Smooth muscle cell (in vitro differentiated cells): ENCODE measurements around the gene ULBP1. TPM values are rescaled to one million over a fixed set of nuclear protein-coding genes. Genes with fewer than 3 reads are reported as not detected.
A peak's percentile ranks its signal among the peaks of the same experiment; 100 is the strongest.

ENCODE experiments used
- DNase-seq: peaks from one replicate; lab custom pipeline; 2025; ENCODE audit not compliant: unreplicated experiment; lab: John Stamatoyannopoulos, UW
- H2AFZ ChIP-seq: fragments of 200-600 bp; sonication (generic); 2 replicates; pipeline ENCODE4 v1.6.0; 2016; ENCODE audit warnings: antibody characterized with exemption, low read depth, mild to moderate bottlenecking
- H3F3A ChIP-seq: fragments of 200-600 bp; sonication (generic); 2 replicates; pipeline ENCODE4 v1.6.0; 2017; ENCODE audit warnings: antibody characterized with exemption, low read depth
- H3K27ac ChIP-seq: fragments of 200-600 bp; sonication (generic); 2 replicates; pipeline ENCODE4 v1.5.1; 2016; ENCODE audit warnings: low read depth, mild to moderate bottlenecking
- H3K27me3 ChIP-seq: fragments of 200-600 bp; sonication (generic); 2 replicates; pipeline ENCODE4 v1.6.1; 2016; ENCODE audit warnings: low read depth, mild to moderate bottlenecking
- H3K36me3 ChIP-seq: fragments of 200-600 bp; sonication (generic); 2 replicates; pipeline ENCODE4 v1.5.1; 2016; ENCODE audit warnings: low read depth
- H3K4me1 ChIP-seq: fragments of 200-600 bp; sonication (generic); 2 replicates; pipeline ENCODE4 v1.5.1; 2016; ENCODE audit warnings: low read depth
- H3K4me2 ChIP-seq: fragments of 200-600 bp; sonication (generic); 2 replicates; pipeline ENCODE4 v1.6.0; 2016; ENCODE audit warnings: mild to moderate bottlenecking
- H3K4me3 ChIP-seq: fragments of 200-600 bp; sonication (generic); 2 replicates; pipeline ENCODE4 v1.5.1; 2016; ENCODE audit warnings: mild to moderate bottlenecking
- H3K79me2 ChIP-seq: fragments of 200-600 bp; sonication (generic); 2 replicates; pipeline ENCODE4 v1.6.0; 2016; ENCODE audit warnings: low read depth, mild to moderate bottlenecking
- H3K9ac ChIP-seq: fragments of 200-600 bp; sonication (generic); 2 replicates; pipeline ENCODE4 v1.6.0; 2016; ENCODE audit warnings: low read depth
- H3K9me3 ChIP-seq: fragments of 200-600 bp; sonication (generic); replicated peaks from 2 replicates; pipeline ENCODE4 v1.5.1; 2016; ENCODE audit warnings: low read depth
- H4K20me1 ChIP-seq: fragments of 200-600 bp; sonication (generic); 2 replicates; pipeline ENCODE4 v1.6.0; 2016; ENCODE audit warnings: low read depth
- CTCF ChIP-seq: fragments of 200-600 bp; sonication (generic); IDR thresholded peaks from 2 replicates; pipeline ENCODE4 v1.5.1; 2017; ENCODE audit warnings: borderline replicate concordance, mild to moderate bottlenecking, antibody characterized with exemption; ENCODE audit not compliant: insufficient read depth, poor library complexity, severe bottlenecking
- WGBS: methylation state at CpG from one replicate; pipeline ENCODE4 v1.1.7; 2016; ENCODE audit warnings: low lambda C conversion rate; 5-methylcytosine and 5-hydroxymethylcytosine counted together
- polyA plus RNA-seq: library from polyadenylated mRNA; unstranded; fragments of >200 nt; fragmentation: Nextera tagmentation; extraction: Ambion mirVana; gene quantifications from 2 replicates; pipeline ENCODE4 v1.2.1, GENCODE V29; 2016
- total RNA-seq: library from RNA; depleted of rRNA; stranded (reverse); fragments of >200 nt; gene quantifications from 2 replicates; pipeline ENCODE4 v1.2.3, GENCODE V29; 2014

Gene ULBP1, protein sequence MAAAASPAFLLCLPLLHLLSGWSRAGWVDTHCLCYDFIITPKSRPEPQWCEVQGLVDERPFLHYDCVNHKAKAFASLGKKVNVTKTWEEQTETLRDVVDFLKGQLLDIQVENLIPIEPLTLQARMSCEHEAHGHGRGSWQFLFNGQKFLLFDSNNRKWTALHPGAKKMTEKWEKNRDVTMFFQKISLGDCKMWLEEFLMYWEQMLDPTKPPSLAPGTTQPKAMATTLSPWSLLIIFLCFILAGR
- total RNA-seq (0.72 and 1.5 TPM in 2 replicates), polyA plus RNA-seq (1.5 and 1.7 TPM in 2 replicates)

GRCh38 chr6:149963462-149964307 lies at the start of gene ULBP1:
Gene ULBP1, plus strand, starts transcription at chr6:149963943. Its CDS starts 107 bp downstream, at chr6:149964050.
- peak; percentile 39 for DNase-seq
- peak within 1 kb of the TSS; percentile 86 for H2AFZ ChIP-seq
- peaks cover 7% of the 10 kb centered on the region for H3K4me1 ChIP-seq
- peak within 1 kb of the TSS; percentile 17 for H3K9ac ChIP-seq
- H3K27ac ChIP-seq: no peak within 1 kb of the TSS
- TF ChIP-seq CTCF: no peak
- H3K36me3 ChIP-seq: no peaks in the 10 kb centered on the region
- WGBS: 3% methylated on average over 61 of the region's 69 CpGs
- peak within 1 kb of the TSS; percentile 83 for H3K4me2 ChIP-seq
- no peaks in the 10 kb centered on the region for H4K20me1 ChIP-seq
- peaks cover 71% of the 10 kb centered on the region for H3K27me3 ChIP-seq
- peak within 1 kb of the TSS; percentile 47 for H3K4me3 ChIP-seq
- H3K79me2 ChIP-seq: no peaks in the 10 kb centered on the region
- H3K9me3 ChIP-seq: no peaks in the 10 kb centered on the region
- H3F3A ChIP-seq: no peaks in the 10 kb centered on the region

DNA sequence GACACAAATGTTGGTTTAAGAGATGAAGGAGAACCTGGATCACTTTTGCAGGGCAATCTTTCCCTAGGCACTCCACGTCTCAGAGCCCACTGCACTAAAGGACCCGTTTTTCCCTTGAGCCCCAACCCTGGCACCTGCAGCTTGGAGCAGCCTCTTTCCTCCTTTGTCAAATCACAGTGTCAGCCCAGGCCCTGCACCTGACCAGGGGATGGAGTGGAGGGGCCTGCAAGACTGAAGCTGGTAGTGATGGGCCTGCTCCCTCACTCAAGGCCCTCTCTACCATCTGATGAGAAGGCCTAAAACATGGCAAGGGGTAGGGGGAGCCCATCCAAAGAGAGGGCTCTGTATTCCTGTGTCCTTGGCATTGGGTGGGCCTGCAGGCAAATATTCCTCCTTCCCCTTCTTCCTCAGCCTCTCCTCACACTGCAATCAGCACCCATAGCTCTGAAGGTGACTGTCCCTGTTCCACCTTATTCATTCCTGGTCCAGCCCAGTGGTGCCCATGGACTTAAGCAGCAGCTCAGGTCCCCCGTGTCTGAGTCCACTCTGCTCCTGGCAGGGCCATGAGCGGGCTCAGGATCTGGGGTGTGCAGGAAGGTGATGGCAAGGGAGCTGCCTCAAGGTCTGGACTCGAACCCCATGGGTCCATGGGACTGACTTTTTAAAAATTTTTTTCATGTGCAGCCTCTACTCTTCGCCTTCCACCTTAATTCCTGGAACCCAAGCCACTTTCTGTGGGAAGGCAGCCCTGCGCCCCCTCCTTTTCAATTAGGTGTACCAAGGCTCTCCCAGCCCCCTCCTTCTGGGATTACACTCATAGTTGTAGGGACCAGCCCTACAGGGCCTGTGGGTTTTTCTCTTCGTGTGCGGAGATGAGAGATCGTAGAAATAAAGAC lies 47.5 kb upstream of the ULBP1 start:
- Histone ChIP-seq H3F3A (no peaks in the 10 kb centered on the region), H3K4me2 (no peak overlapping the region), H3K9me3 (no peaks in the 10 kb centered on the region), H3K79me2 (no peaks in the 10 kb centered on the region), H3K9ac (no peak overlapping the region), H3K4me1 (no peaks in the 10 kb centered on the region), H3K4me3 (no peak overlapping the region), H3K36me3 (no peaks in the 10 kb centered on the region), H3K27me3 (peaks cover 38% of the 10 kb centered on the region), H2AFZ (no peak overlapping the region), H4K20me1 (no peaks in the 10 kb centered on the region), H3K27ac (no peak overlapping the region)
- no peak for TF ChIP-seq CTCF
- no peak for DNase-seq
- 88% methylated on average over 10 of the region's 10 CpGs for WGBS

DNA sequence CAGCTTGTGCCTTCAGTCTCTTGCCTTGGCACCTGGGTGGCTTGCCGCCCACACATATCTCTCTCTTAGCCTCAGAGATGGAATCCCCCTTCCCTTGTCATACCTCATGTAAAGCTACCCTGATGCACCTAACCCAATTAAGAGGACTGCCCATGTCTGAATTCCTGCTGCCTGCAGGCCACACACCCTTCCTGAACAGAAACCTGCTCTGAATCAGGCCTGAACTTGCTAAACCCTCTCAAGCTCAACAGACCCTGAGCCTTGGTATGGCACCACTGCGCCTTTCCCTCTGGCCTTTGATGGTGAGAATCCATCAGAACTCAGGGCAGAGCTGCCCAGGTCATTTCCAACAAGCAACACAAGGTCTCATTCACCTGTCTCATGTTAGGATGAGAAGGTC lies 46.1 kb upstream of the ULBP1 start:
- no peak for DNase-seq
- peaks cover 42% of the 10 kb centered on the region for H3K27me3 ChIP-seq
- no peaks in the 10 kb centered on the region for H3F3A ChIP-seq
- no peaks in the 10 kb centered on the region for H3K36me3 ChIP-seq
- H3K27ac ChIP-seq: no peak overlapping the region
- H3K4me2 ChIP-seq: no peak overlapping the region
- no peak overlapping the region for H2AFZ ChIP-seq
- no peaks in the 10 kb centered on the region for H3K9me3 ChIP-seq
- no peaks in the 10 kb centered on the region for H4K20me1 ChIP-seq
- no peak overlapping the region for H3K4me3 ChIP-seq
- no peak for TF ChIP-seq CTCF
- H3K9ac ChIP-seq: no peak overlapping the region
- H3K4me1 ChIP-seq: no peaks in the 10 kb centered on the region
- 92% methylated on average over 2 of the region's 2 CpGs for WGBS
- H3K79me2 ChIP-seq: no peaks in the 10 kb centered on the region
